H9 (cell line): ENCODE measurements around the gene PFN3. TPM values are rescaled to one million over a fixed set of nuclear protein-coding genes. Genes with fewer than 3 reads are reported as not detected.

Experiments
- DNase-seq: peaks from one replicate; pipeline ENCODE4 v3.0.0-alpha.2; 2017
- H2AFZ ChIP-seq: one replicate; pipeline ENCODE4 v1.6.1; 2013; ENCODE audit warnings: mild to moderate bottlenecking, low read length, control low read depth, moderate library complexity
- H2AK5ac ChIP-seq: 2 replicates; pipeline ENCODE4 v1.6.1; 2013; ENCODE audit warnings: low read length, control low read depth, mixed read lengths; ENCODE audit not compliant: insufficient read length
- H2BK120ac ChIP-seq: one replicate; pipeline ENCODE4 v1.6.1; 2013; ENCODE audit warnings: low read depth, mild to moderate bottlenecking, low read length, control low read depth, inconsistent platforms; ENCODE audit not compliant: poor library complexity, severe bottlenecking
- H2BK12ac ChIP-seq: 2 replicates; pipeline ENCODE4 v1.6.1; 2013; ENCODE audit warnings: low read length, control low read depth, mixed read lengths, low read depth; ENCODE audit not compliant: insufficient read length
- H2BK15ac ChIP-seq: 2 replicates; pipeline ENCODE4 v1.6.1; 2013; ENCODE audit warnings: low read depth, low read length, control low read depth
- H2BK20ac ChIP-seq: one replicate; pipeline ENCODE4 v1.6.1; 2013; ENCODE audit warnings: low read depth, mild to moderate bottlenecking, low read length, control low read depth, inconsistent platforms; ENCODE audit not compliant: poor library complexity, severe bottlenecking
- H2BK5ac ChIP-seq: 2 replicates; pipeline ENCODE4 v1.6.1; 2013; ENCODE audit warnings: low read length, control low read depth, mixed read lengths; ENCODE audit not compliant: insufficient read length
- H3K14ac ChIP-seq: 2 replicates; pipeline ENCODE4 v1.6.1; 2013; ENCODE audit warnings: low read length, control low read depth; ENCODE audit not compliant: insufficient read depth
- H3K18ac ChIP-seq: 2 replicates; pipeline ENCODE4 v1.6.1; 2013; ENCODE audit warnings: low read depth, mild to moderate bottlenecking, mixed read lengths, low read length, control low read depth; ENCODE audit not compliant: insufficient read length
- H3K23ac ChIP-seq: 2 replicates; pipeline ENCODE4 v1.6.1; 2013; ENCODE audit warnings: low read length, control low read depth, mixed read lengths, low read depth; ENCODE audit not compliant: insufficient read length
- H3K23me2 ChIP-seq: 2 replicates; pipeline ENCODE4 v1.6.1; 2013; ENCODE audit warnings: low read depth, mild to moderate bottlenecking, mixed read lengths, low read length, control low read depth; ENCODE audit not compliant: insufficient read length, poor library complexity, severe bottlenecking
- H3K27ac ChIP-seq: 2 replicates; pipeline ENCODE4 v1.5.1; 2013; ENCODE audit warnings: low read length, control low read depth, mixed read lengths, low read depth; ENCODE audit not compliant: insufficient read length
- H3K27me3 ChIP-seq: 2 replicates; pipeline ENCODE4 v1.6.1; 2013; ENCODE audit warnings: low read length, control low read depth, inconsistent platforms; ENCODE audit not compliant: insufficient read depth
- H3K4ac ChIP-seq: 2 replicates; pipeline ENCODE4 v1.6.1; 2013; ENCODE audit warnings: low read depth, mild to moderate bottlenecking, control low read depth, inconsistent platforms, low read length, moderate library complexity
- H3K4me1 ChIP-seq: 2 replicates; pipeline ENCODE4 v1.6.1; 2013; ENCODE audit warnings: low read length, control low read depth, inconsistent platforms; ENCODE audit not compliant: insufficient read depth
- H3K4me2 ChIP-seq: 2 replicates; pipeline ENCODE4 v1.6.1; 2013; ENCODE audit warnings: low read length, control low read depth, mixed read lengths; ENCODE audit not compliant: insufficient read length, insufficient read depth
- H3K56ac ChIP-seq: 2 replicates; pipeline ENCODE4 v1.6.1; 2013; ENCODE audit warnings: low read depth, mild to moderate bottlenecking, mixed read lengths, low read length, control low read depth; ENCODE audit not compliant: insufficient read length
- H3K79me1 ChIP-seq: 2 replicates; pipeline ENCODE4 v1.6.1; 2013; ENCODE audit warnings: low read depth, mild to moderate bottlenecking, moderate library complexity, low read length, control low read depth, inconsistent platforms; ENCODE audit not compliant: insufficient read depth, poor library complexity, severe bottlenecking
- H3K79me2 ChIP-seq: 2 replicates; pipeline ENCODE4 v1.6.1; 2013; ENCODE audit warnings: low read length, control low read depth, inconsistent platforms; ENCODE audit not compliant: insufficient read depth
- H3K9ac ChIP-seq: 2 replicates; pipeline ENCODE4 v1.6.1; 2013; ENCODE audit warnings: low read length, control low read depth, mixed read lengths; ENCODE audit not compliant: insufficient read length; ENCODE audit errors: extremely low read depth
- H3K9me3 ChIP-seq: one replicate; pipeline ENCODE4 v1.6.1; 2013; ENCODE audit warnings: low read depth, low read length, inconsistent platforms; ENCODE audit not compliant: control insufficient read depth
- H3T11ph ChIP-seq: one replicate; pipeline ENCODE4 v1.6.1; 2013; ENCODE audit warnings: mild to moderate bottlenecking, low read length, control low read depth, inconsistent platforms
- H4K20me1 ChIP-seq: one replicate; pipeline ENCODE4 v1.6.1; 2013; ENCODE audit not compliant: control insufficient read depth, insufficient read length, insufficient read depth
- H4K5ac ChIP-seq: 2 replicates; pipeline ENCODE4 v1.6.1; 2013; ENCODE audit warnings: low read depth, mild to moderate bottlenecking, mixed read lengths, low read length, control low read depth; ENCODE audit not compliant: insufficient read length
- H4K8ac ChIP-seq: replicated peaks from 2 replicates; pipeline ENCODE4 v1.6.1; 2013; ENCODE audit warnings: low read length, control low read depth, mixed read lengths, low read depth; ENCODE audit not compliant: insufficient read length
- H4K91ac ChIP-seq: 2 replicates; pipeline ENCODE4 v1.6.1; 2013; ENCODE audit warnings: low read depth, mild to moderate bottlenecking, moderate library complexity, mixed read lengths, low read length, control low read depth; ENCODE audit not compliant: insufficient read length
- H3K27ac Mint-ChIP-seq, 3 experiments: 2 replicates in 2 of 3; 3 replicates in 1 of 3; pipeline ENCODE4 v1.8.0; 2020 to 2021; ENCODE audit warnings: mixed read lengths in 3 of 3, mild to moderate bottlenecking in 1 of 3, moderate library complexity in 1 of 3
- H3K27me3 Mint-ChIP-seq: 2 replicates; pipeline ENCODE4 v1.8.0; 2021; ENCODE audit warnings: low read depth, mild to moderate bottlenecking, moderate library complexity, mixed read lengths
- H3K36me3 Mint-ChIP-seq, 3 experiments: 2 replicates in 2 of 3; 3 replicates in 1 of 3; pipeline ENCODE4 v1.8.0; 2020 to 2021; ENCODE audit warnings: low read depth in 3 of 3, mixed read lengths in 3 of 3; ENCODE audit not compliant: insufficient read depth in 1 of 3
- H3K4me1 Mint-ChIP-seq, 2 experiments: 2 replicates each; pipeline ENCODE4 v1.8.0; 2020; ENCODE audit warnings: mixed read lengths in 2 of 2
- H3K4me3 Mint-ChIP-seq, 2 experiments: 2 replicates in 1 of 2; 3 replicates in 1 of 2; pipeline ENCODE4 v1.8.0; 2020 to 2021; ENCODE audit warnings: mild to moderate bottlenecking in 2 of 2, mixed read lengths in 2 of 2, moderate library complexity in 1 of 2
- H3K9me3 Mint-ChIP-seq, 2 experiments: 2 replicates in 1 of 2; 3 replicates in 1 of 2; pipeline ENCODE4 v1.8.0; 2020; ENCODE audit warnings: mild to moderate bottlenecking in 2 of 2, mixed read lengths in 2 of 2, moderate library complexity in 1 of 2
- CTCF ChIP-seq: fragments of 200-600 bp; sonication (generic); conservative IDR thresholded peaks from 3 replicates; pipeline ENCODE4 v1.8.0; 2021; ENCODE audit warnings: antibody characterized with exemption, mild to moderate bottlenecking
- WGBS: extraction: QIAGEN DNeasy Blood & Tissue Kit; methylation state at CpG from one replicate; pipeline ENCODE4 v1.1.7; 2013; ENCODE audit warnings: missing lambda C conversion rate, low lambda C conversion rate, mixed read lengths; ENCODE audit not compliant: insufficient read length; ENCODE audit errors: extremely low coverage; 5-methylcytosine and 5-hydroxymethylcytosine counted together
- total RNA-seq: library from RNA; stranded (reverse); gene quantifications from 2 replicates; pipeline ENCODE4 v1.2.1, GENCODE V29; 2021

Gene PFN3
- total RNA-seq, 1 experiment from 2014 or later, result not detected

GRCh38 chr5:177444106-177445051, 43.9 kb upstream of the PFN3 start:
- no peak overlapping the region for H3K27ac ChIP-seq

More at GRCh38 chr5:177444106-177445051, 43.9 kb upstream of the PFN3 start:
- DNase-seq, result no peak
- Mint-ChIP-seq H3K4me1 (peaks cover 49 to 50% of the 10 kb centered on the region in 2 experiments), H3K27me3 (peaks cover 23% of the 10 kb centered on the region), H3K9me3 (peaks cover 0 to 3% of the 10 kb centered on the region in 2 experiments; a peak in 1 of 5 replicates), H3K36me3 (peaks cover 8 to 22% (median 15%) of the 10 kb centered on the region in 3 experiments), H3K27ac (peak overlapping the region in 1 of 3 experiments; percentile 39; a peak in 1 of 7 replicates), H3K4me3 (peak overlapping the region; percentile 12 to 15)
- Histone ChIP-seq H3K9ac (no peak overlapping the region), H3K79me2 (no peaks in the 10 kb centered on the region), H3K14ac (no peak overlapping the region), H3T11ph (no peak overlapping the region), H2BK120ac (no peak overlapping the region), H3K18ac (no peak overlapping the region), H3K9me3 (no peaks in the 10 kb centered on the region), H2BK12ac (no peak overlapping the region), H2BK15ac (no peak overlapping the region), H3K56ac (no peak overlapping the region), H4K91ac (no peak overlapping the region), H2AFZ (no peak overlapping the region), H3K79me1 (no peaks in the 10 kb centered on the region), H3K23me2 (peaks cover 7% of the 10 kb centered on the region), H3K4ac (no peak overlapping the region), H4K5ac (no peak overlapping the region), H3K4me2 (no peak overlapping the region), H2BK20ac (no peak overlapping the region), H2BK5ac (no peak overlapping the region), H3K27me3 (no peaks in the 10 kb centered on the region; the same call in 1 of the 2 replicates), H4K8ac (no peak overlapping the region), H4K20me1 (no peaks in the 10 kb centered on the region), H3K23ac (no peak overlapping the region), H2AK5ac (no peak overlapping the region), H3K4me1 (no peaks in the 10 kb centered on the region; the same call in 1 of the 2 replicates)
- TF ChIP-seq CTCF, result no peak
- WGBS, result no CpG with 5 or more reads among the region's 7 CpGs
